Breast epithelium (tissue), 3 donors: Measurements from ENCODE around the gene MARCHF7.

Experiments
- POLR2A ChIP-seq: fragments of 450-650 bp; IDR thresholded peaks from one replicate; pipeline ENCODE4 v1.6.1; 2016; ENCODE audit warnings: antibody characterized with exemption, mild to moderate bottlenecking, moderate library complexity
- POLR2AphosphoS5 ChIP-seq, 3 donors: sonication (generic); formaldehyde crosslinking; IDR thresholded peaks; one replicate each; pipeline ENCODE4 v1.6.1; 2017; ENCODE audit warnings: antibody characterized with exemption in 3 of 3

DNA sequence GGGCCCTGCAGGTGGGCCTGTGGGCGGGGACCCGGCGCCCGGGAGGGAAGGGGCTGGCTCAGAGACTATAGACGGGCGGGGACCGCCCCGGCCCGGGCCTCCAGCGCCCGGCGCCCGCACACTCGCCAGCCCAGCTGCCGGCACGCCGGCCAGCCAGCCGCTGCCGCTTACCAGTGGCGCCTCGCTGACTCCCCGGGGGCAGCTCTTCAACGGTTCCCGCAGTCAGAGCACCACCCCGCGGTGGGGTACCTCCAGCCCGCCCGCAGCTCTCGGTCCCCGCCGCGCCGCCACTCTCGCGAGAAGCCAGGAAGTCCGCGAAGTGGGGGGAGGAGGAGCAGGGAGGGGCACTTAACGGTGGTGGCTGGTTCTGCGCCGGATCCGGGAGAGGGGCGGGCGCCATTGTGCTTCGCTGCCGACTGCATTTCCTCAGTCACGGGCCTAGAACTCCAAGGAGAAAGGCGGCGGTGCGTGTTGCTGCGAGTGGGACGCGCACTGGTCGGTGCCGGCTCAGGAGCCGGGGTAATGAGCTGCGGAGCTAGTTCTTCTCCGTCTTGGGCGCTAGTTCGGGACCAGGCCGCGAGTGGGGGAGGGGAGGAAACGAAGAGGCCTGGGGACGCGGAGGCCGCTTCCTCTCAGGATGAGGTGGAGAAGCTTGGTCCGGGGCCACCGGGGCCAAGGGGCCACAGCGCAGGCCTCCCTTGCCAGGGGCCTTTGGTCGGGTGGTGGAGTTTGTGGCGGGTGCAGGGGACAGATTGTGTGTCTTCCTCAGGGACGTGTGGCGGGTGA, at the start of gene MARCHF7:
- TF ChIP-seq POLR2A (peak; percentile 98), POLR2AphosphoS5 (IDR thresholded peaks at IDR 0.05) (peak; percentile 96 to 99 (median 98))
